GM18505 (cell line): Measurements from ENCODE around the gene SNRPA1.

Source experiments
- ATAC-seq: cut with Tn5 transposase; IDR thresholded peaks from one replicate; pipeline ENCODE4 v1.9.1; 2021; ENCODE audit not compliant: unreplicated experiment
- POLR2A ChIP-seq: IDR thresholded peaks from 4 replicates; pipeline ENCODE4 v1.6.1; 2011; ENCODE audit warnings: borderline replicate concordance; ENCODE audit not compliant: insufficient read depth, insufficient read length; ENCODE audit errors: extremely low read depth

SNRPA1 gene

DNA sequence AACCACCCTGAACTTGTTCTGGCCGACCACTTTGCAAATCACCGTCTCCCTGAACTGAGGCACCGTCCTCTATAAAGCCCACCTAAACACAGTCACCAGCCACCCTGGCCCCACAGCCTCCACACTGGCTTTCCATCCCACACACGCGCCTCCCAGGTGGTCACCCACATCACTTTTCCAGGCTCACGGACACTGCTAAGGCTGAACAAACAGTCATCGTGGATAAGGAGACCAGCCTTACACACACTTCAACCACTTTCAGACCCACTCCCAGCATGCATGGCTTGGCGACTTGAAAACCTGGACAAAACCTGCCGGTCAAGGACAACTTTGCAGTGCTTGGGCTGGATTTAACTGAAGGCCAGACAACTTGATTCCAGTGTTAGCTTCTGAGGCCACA, 51.6 kb downstream of the SNRPA1 start:
- TF ChIP-seq POLR2A, result no peak
- no peak for ATAC-seq

DNA sequence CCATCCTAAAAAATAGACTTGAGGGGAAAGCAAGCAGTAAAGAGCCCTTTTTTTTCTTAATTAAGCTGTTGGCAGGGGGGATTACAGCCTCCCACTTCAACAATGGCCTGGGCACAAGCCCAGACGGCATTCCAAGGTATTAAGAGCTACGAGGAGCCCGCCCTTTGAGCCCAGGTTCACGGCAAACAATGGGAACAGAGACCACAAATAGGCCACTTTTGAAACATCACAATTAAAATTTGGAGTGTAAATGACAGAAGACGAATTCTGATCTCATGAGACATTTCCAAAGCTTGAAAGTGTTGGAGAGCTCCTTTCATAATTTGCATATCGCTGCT, 52.1 kb downstream of the SNRPA1 start:
- no peak for TF ChIP-seq POLR2A
- no peak for ATAC-seq

DNA sequence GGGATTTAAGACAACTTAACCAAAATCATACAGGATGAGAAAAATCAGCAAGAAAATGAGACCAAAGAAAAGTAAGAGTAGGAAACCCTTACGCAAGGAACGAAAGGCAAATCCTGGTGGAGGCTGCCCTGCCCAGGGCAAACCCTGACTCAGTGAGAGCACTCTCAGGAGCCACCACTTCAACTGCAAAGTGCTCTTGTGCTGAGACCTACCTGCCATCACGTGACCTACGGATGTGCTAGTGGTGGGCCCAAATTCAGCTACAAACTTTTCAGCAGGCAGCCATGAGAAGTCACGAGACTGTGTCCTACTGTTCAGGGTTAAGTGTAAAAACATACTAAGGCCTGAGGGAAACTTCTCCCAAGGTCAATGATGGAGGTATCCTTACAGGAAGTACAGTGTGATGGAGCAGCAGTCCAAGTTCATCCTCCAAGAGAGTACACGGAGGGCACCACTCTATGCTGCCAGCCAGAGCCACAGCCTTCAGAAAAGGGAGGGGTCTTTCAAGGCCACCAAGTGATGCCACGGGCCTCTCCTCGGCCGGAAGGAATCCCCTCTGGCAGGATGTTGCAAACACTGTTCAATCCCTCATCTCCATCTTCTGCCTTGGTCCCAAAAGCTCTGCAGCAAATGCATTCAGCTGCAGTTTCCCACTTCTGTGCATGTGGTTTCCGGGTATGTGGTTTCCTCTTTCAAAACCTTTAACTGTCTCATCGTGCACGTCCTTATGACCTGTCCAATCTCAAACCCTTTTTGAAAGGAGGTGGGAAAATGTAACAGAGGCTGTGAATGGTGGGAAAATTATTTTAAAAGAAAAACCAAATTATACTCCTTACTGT, 52.7 kb downstream of the SNRPA1 start:
- peak; percentile 69 for ATAC-seq
- TF ChIP-seq POLR2A, result no peak

DNA sequence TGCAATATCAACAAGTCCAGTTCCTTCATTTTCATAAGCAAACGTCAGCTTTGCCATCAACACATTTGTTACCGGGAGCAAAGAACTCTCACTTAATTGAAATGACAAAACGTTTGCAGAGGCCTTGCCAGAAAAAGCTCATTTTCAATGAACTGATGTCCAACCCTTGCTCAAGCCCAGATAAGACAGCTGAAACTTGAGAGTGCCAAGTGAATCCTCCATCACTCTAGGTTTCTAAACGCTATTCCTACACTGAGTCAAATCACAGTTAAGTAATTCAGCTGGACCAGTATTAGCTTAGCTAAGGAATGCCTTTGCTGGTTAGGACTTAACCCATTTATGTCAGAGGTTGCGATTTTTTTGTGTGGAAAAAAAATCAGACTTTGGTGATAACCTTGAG, 54.7 kb downstream of the SNRPA1 start:
- ATAC-seq, result no peak
- no peak for TF ChIP-seq POLR2A

DNA sequence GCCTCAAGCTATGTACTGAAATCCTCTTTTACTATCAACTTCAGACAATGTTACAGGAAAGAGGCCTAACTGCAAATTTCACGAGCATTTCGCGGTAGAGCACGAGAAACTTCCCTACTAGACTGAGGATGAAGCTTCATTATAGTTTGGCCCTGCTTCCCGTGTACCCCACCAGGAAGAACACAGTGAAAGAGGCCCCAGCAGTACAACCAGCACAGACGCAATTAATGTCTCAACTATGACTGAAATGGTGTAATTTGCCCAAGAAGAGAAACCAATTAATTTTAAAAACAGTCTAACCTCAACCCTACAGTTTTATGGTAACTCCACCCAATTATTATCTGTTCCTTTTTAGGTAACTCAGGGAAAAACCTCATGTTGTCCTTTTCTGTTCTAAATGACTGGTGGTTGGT, 55.3 kb downstream of the SNRPA1 start:
- ATAC-seq, result no peak
- no peak for TF ChIP-seq POLR2A

DNA sequence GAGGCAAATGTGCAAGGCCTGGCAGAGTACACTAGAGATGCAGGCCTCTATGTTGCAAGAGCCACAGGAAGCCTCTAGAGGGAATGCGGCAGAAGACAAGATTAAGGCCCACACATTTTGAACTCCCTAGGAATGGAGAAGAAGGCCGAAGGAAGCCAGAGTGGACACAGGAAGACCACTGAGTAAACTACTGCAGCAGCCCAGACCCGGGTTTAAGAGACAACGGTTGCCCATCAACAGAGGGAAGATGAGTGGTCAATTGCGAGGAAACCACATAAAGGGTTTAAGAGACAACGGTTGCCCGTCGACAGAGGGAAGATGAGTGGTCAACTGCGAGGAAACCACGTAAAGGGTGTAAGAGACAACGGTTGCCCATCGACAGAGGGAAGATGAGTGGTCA, 57.8 kb downstream of the SNRPA1 start:
- TF ChIP-seq POLR2A, result no peak
- no peak for ATAC-seq

DNA sequence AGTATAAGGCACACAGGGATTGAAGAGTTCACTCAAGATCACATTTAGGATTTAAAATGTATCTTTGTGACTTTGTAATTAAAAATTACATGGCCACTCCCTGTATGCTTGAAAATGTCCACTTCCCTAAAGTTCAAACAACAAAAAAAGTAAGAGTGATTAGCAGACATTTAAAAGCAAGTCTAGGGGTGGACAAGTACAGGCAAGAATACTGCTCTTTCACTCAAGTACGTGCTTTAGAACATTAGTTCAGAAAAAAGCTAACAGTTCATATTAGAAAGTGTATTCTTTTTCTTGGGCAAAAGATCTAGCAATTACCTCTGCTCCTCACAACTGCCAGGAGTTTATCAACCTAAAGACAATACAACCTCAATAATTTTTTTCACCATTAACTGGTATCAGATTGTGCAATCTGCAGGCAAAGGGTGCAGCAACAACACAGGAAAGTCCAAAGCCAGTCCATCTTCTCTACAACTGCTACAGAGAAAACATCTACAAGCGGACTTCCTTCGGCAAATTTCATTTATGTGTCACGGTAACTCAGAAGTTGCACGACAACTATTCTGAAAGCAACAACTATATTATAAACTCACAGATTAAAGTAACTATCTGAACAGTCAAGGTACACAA, 61.3 kb downstream of the SNRPA1 start:
- no peak for ATAC-seq
- no peak for TF ChIP-seq POLR2A

DNA sequence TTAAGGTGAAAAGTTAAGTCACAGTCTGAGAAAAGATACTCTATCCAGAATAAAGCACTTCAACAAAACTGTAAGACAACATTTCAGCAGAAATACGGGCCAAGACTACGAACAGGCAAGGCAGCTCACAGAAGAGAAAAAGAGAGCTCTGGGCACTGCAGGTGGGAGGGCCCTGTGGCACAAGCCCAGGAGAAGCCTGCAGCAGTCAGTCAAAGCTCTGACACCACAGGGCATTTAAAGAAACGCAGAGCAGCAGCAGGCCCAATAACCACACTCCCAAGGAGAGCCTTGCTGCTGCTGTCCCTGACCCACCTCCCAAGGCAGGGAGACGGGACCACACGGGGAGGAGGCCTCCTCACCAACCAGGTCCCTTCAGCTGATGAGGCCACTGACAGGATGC, 62.4 kb downstream of the SNRPA1 start:
- no peak for ATAC-seq
- no peak for TF ChIP-seq POLR2A
